WTC11 (cell line): ENCODE measurements around the gene STKLD1. TPM values are rescaled to one million over a fixed set of nuclear protein-coding genes. Genes with fewer than 3 reads are reported as not detected.

Experiments
- ATAC-seq: fragments of 200-7000 bp; cut with Tn5 transposase; 2 replicates; pipeline ENCODE4 v1.10.0; 2021; ENCODE audit warnings: mild to moderate bottlenecking, moderate library complexity
- Bru-seq: library from RNA; stranded (reverse); fragments of 400-500 nt; gene quantifications from one replicate; lab custom pipeline; 2021; lab: Mats Ljungman, UMichigan
- CTCF ChIA-PET: fragments of 300-600 bp; sonication (Branson Sonifier 250); formaldehyde crosslinking; loops from one replicate; lab custom pipeline; 2021; ENCODE audit warnings: antibody characterized with exemption; lab: Charles Lee
- POLR2A ChIA-PET: fragments of 350-600 bp; sonication (Branson Sonifier 250); formaldehyde crosslinking; loops from one replicate; lab custom pipeline; 2021; ENCODE audit warnings: antibody characterized with exemption; lab: Charles Lee
- DNase-seq: peaks from one replicate; pipeline ENCODE4 v3.0.0; 2021; ENCODE audit warnings: low spot score
- H3K27ac Mint-ChIP-seq: 2 replicates; pipeline ENCODE4 v1.8.0; 2021; ENCODE audit warnings: mixed read lengths
- H3K27me3 Mint-ChIP-seq: 2 replicates; pipeline ENCODE4 v1.8.0; 2021; ENCODE audit warnings: low read depth, mild to moderate bottlenecking, moderate library complexity, mixed read lengths
- H3K36me3 Mint-ChIP-seq: 2 replicates; pipeline ENCODE4 v1.8.0; 2021; ENCODE audit warnings: mixed read lengths
- H3K4me1 Mint-ChIP-seq: 2 replicates; pipeline ENCODE4 v1.8.0; 2022; ENCODE audit warnings: mixed read lengths
- H3K4me3 Mint-ChIP-seq: 2 replicates; pipeline ENCODE4 v1.8.0; 2021; ENCODE audit warnings: mild to moderate bottlenecking, moderate library complexity, mixed read lengths
- H3K9me3 Mint-ChIP-seq: 2 replicates; pipeline ENCODE4 v1.8.0; 2021; ENCODE audit warnings: mixed read lengths
- ATF1 ChIP-seq: sonication (generic); formaldehyde crosslinking; IDR thresholded peaks from 2 replicates; pipeline ENCODE4 v1.8.1; 2023; ENCODE audit warnings: mild to moderate bottlenecking, moderate library complexity, missing genetic modification reagents
- ELF4 ChIP-seq: sonication (generic); formaldehyde crosslinking; IDR thresholded peaks from 2 replicates; pipeline ENCODE4 v1.8.1; 2022; ENCODE audit warnings: low read depth, mild to moderate bottlenecking, moderate library complexity, missing genetic modification reagents
- ETV6 ChIP-seq: sonication (generic); formaldehyde crosslinking; IDR thresholded peaks from 2 replicates; pipeline ENCODE4 v1.8.1; 2022; ENCODE audit warnings: mild to moderate bottlenecking, missing genetic modification reagents
- GRHL2 ChIP-seq: fragments of 250-450 bp; sonication (Bioruptor Pico); IDR thresholded peaks from 2 replicates; pipeline ENCODE4 v1.8.0; 2022; ENCODE audit warnings: mild to moderate bottlenecking, moderate library complexity; ENCODE audit not compliant: insufficient replicate concordance, severe bottlenecking
- GTF2I ChIP-seq: fragments of 250-450 bp; sonication (Bioruptor Pico); conservative IDR thresholded peaks from 2 replicates; pipeline ENCODE4 v1.4.0; 2021; ENCODE audit warnings: mild to moderate bottlenecking
- IRF2 ChIP-seq: sonication (generic); formaldehyde crosslinking; IDR thresholded peaks from 2 replicates; pipeline ENCODE4 v1.8.0; 2022; ENCODE audit warnings: low read depth, missing genetic modification reagents, borderline replicate concordance
- NR3C1 ChIP-seq: sonication (generic); formaldehyde crosslinking; conservative IDR thresholded peaks from 2 replicates; pipeline ENCODE4 v1.8.1; 2023; ENCODE audit warnings: low read depth, mild to moderate bottlenecking, missing genetic modification reagents
- OVOL2 ChIP-seq: fragments of 250-450 bp; sonication (Bioruptor Pico); IDR thresholded peaks from 2 replicates; pipeline ENCODE4 v1.9.0; 2021; ENCODE audit warnings: mild to moderate bottlenecking, borderline replicate concordance
- PRRX2 ChIP-seq: fragments of 250-450 bp; sonication (Bioruptor Pico); IDR thresholded peaks from 2 replicates; pipeline ENCODE4 v1.8.0; 2021; ENCODE audit warnings: mild to moderate bottlenecking
- RELA ChIP-seq: sonication (generic); formaldehyde crosslinking; IDR thresholded peaks from 2 replicates; pipeline ENCODE4 v1.8.1; 2022; ENCODE audit warnings: missing genetic modification reagents, mild to moderate bottlenecking, borderline replicate concordance
- RORB ChIP-seq: fragments of 250-450 bp; sonication (Bioruptor Pico); IDR thresholded peaks from 2 replicates; pipeline ENCODE4 v1.9.0; 2021; ENCODE audit warnings: mild to moderate bottlenecking
- TEAD1 ChIP-seq: sonication (generic); formaldehyde crosslinking; IDR thresholded peaks from 2 replicates; pipeline ENCODE4 v1.8.0; 2022; ENCODE audit warnings: mild to moderate bottlenecking, missing genetic modification reagents
- ZNF138 ChIP-seq: sonication (generic); formaldehyde crosslinking; conservative IDR thresholded peaks from 2 replicates; pipeline ENCODE4 v1.8.1; 2022; ENCODE audit warnings: mild to moderate bottlenecking, moderate library complexity, missing genetic modification reagents
- ZNF219 ChIP-seq: sonication (generic); formaldehyde crosslinking; IDR thresholded peaks from 2 replicates; pipeline ENCODE4 v1.8.0; 2023; ENCODE audit warnings: missing genetic modification reagents, mild to moderate bottlenecking, borderline replicate concordance
- ZNF232 ChIP-seq: sonication (generic); formaldehyde crosslinking; IDR thresholded peaks from 2 replicates; pipeline ENCODE4 v1.8.0; 2022; ENCODE audit warnings: mild to moderate bottlenecking, missing genetic modification reagents
- long read RNA-seq, 3 experiments: library from RNA in 1 of 3; library from capped mRNA in 1 of 3; library from polyadenylated mRNA in 1 of 3; unstranded in 2 of 3; stranded (forward) in 1 of 3; transcript quantifications; one replicate each; pipeline ENCODE4 v2.0.0, GENCODE V29; 2021
- total RNA-seq: library from RNA; stranded (reverse); gene quantifications from 3 replicates; pipeline ENCODE4 v1.2.3, GENCODE V29; 2021
- TF ChIP-seq, protein P1 (sequence below): fragments of 250-450 bp; sonication (Bioruptor Pico); IDR thresholded peaks from 2 replicates; pipeline ENCODE4 v2.1.2; 2022; ENCODE audit warnings: mild to moderate bottlenecking, moderate library complexity
- TF ChIP-seq, protein P2 (sequence below): sonication (generic); formaldehyde crosslinking; IDR thresholded peaks from 2 replicates; pipeline ENCODE4 v1.8.1; 2023; ENCODE audit warnings: mild to moderate bottlenecking, missing genetic modification reagents, moderate library complexity
- TF ChIP-seq, protein P3 (sequence below): sonication (generic); formaldehyde crosslinking; IDR thresholded peaks from 2 replicates; pipeline ENCODE4 v1.8.1; 2022; ENCODE audit warnings: low read depth, mild to moderate bottlenecking, moderate library complexity, missing genetic modification reagents, borderline replicate concordance
- TF ChIP-seq, protein P4 (sequence below): sonication (generic); formaldehyde crosslinking; IDR thresholded peaks from 2 replicates; pipeline ENCODE4 v1.8.1; 2022; ENCODE audit warnings: low read depth, missing genetic modification reagents, borderline replicate concordance
- TF ChIP-seq, protein P5 (sequence below): sonication (generic); formaldehyde crosslinking; IDR thresholded peaks from 2 replicates; pipeline ENCODE4 v1.8.0; 2023; ENCODE audit warnings: mild to moderate bottlenecking, missing genetic modification reagents
- TF ChIP-seq, protein P6 (sequence below): sonication (generic); formaldehyde crosslinking; IDR thresholded peaks from 2 replicates; pipeline ENCODE4 v1.8.0; 2023; ENCODE audit warnings: missing genetic modification reagents
- TF ChIP-seq, protein P7 (sequence below): sonication (generic); formaldehyde crosslinking; IDR thresholded peaks from 2 replicates; pipeline ENCODE4 v1.8.1; 2023; ENCODE audit warnings: mild to moderate bottlenecking, moderate library complexity, missing genetic modification reagents
- TF ChIP-seq, protein P8 (sequence below): fragments of 250-450 bp; sonication (Bioruptor Pico); IDR thresholded peaks from 2 replicates; pipeline ENCODE4 v1.8.0; 2021; ENCODE audit warnings: mild to moderate bottlenecking

Gene STKLD1
- total RNA-seq (0.94 to 1.6 TPM (median 0.98 TPM) in 3 replicates), Bru-seq, nascent RNA (percentile 19 among the genes with signal in this experiment)
- long read RNA-seq, experiment 1, partial matches to known transcripts, result 0 of 2 reads
- long read RNA-seq, experiment 1, other reads (novel, unspliced or antisense), result 2 of 2 reads
- long read RNA-seq, experiment 2, partial matches to known transcripts, result 1 of 1 reads
- long read RNA-seq, experiment 2, other reads (novel, unspliced or antisense), result 0 of 1 reads
- long read RNA-seq, experiment 3, result 0 reads

DNA sequence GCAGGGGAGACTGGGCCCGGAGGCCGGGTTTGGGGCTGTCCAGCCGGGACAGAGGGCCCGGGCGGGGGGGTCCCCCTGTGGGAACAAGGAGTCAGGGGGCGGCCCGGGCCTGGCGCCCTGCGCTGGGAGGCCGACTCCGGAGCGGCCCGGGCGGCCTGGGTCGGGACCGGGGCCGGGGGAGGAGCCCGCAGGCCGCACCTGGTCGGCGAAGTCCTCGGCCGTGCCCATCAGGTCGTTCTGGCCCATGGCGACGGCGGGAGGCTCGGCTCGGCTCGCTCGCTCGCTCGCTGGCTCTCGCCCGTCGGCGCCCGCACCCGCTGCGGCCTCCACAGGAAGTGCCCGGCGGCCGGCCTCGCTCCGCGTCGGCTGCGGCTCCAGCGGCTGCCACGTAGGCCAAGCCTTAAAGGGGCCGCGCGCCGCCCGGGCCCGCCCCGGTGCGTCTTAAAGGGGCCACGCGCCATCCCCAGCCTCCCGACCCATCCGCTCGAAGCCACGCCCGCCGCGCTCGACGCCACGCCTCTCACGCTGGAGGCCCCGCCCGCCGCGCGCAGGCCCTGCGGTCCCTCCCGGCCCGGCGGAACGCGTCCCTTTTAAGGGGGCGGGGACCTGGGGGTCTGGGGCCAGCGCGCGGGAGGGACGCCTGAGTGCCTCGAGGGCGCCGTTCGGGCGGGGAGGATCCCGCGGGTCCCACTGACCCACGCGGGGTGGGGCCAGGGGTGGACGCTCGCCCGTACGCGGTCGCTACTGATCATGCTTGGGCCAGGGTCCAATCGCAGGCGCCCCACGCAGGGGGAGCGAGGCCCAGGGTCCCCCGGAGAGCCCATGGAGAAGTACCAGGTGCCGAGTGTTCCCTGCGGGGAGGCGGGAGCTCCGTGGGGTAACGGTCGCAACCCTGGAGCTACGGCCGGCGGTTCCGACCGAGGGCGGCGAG, at the start of gene STKLD1, which contains the start of gene SURF4:
TSS of gene STKLD1 (plus strand) at position 643 of the 931 bp plus-strand sequence. CDS start at position 751, 108 bp downstream.
TSS of gene SURF4 (minus strand) at position 337 of the 931 bp plus-strand sequence. CDS start at position 246, 91 bp downstream.
- CTCF ChIA-PET, result interaction anchor here (0.9 to 2.3 kb wide), 4 partner anchors 28 to 111 kb away, joined by 3 to 11 read pairs (median 3); partner anchors contain the start of genes ADAMTS13, MED22 and RPL7A
- peak within 1 kb of the TSS; percentile 98 for H3K4me3 Mint-ChIP-seq
- H3K9me3 Mint-ChIP-seq, result peaks cover 4% of the 10 kb centered on the region
- DNase-seq (peak; percentile 96), ATAC-seq (peak; percentile 92)
- peaks cover 18% of the 10 kb centered on the region for H3K36me3 Mint-ChIP-seq
- POLR2A ChIA-PET, result interaction anchor here (0.7 to 1.0 kb wide), 2 partner anchors 28 to 66 kb away, joined by 3 read pairs; partner anchors contain the start of genes MED22 and RPL7A
- peak within 1 kb of the TSS; percentile 96 for H3K27ac Mint-ChIP-seq
- H3K27me3 Mint-ChIP-seq, result peaks cover 30% of the 10 kb centered on the region
- peaks cover 17% of the 10 kb centered on the region for H3K4me1 Mint-ChIP-seq
- TF ChIP-seq ELF4 (CRISPR knock-in tag) (peak; percentile 74; the same call in 1 of the 2 replicates), TEAD1 (CRISPR knock-in tag) (no peak), ETV6 (peak; percentile 89), ATF1 (CRISPR knock-in tag) (no peak), OVOL2 (CRISPR knock-in tag) (no peak), RORB (CRISPR knock-in tag) (no peak), NR3C1 (0 out of 2 replicates have a peak, but pooled peaks have one; percentile 70), ZNF232 (CRISPR knock-in tag) (peak; percentile 26), PRRX2 (CRISPR knock-in tag) (no peak), RELA (CRISPR knock-in tag) (peak; percentile 83), GTF2I (CRISPR knock-in tag) (no peak), ZNF219 (CRISPR knock-in tag) (no peak), IRF2 (CRISPR knock-in tag) (0 out of 2 replicates have a peak, but pooled peaks have one; percentile 79), ZNF138 (CRISPR knock-in tag) (peak; percentile 73), GRHL2 (CRISPR knock-in tag) (no peak)
- TF ChIP-seq, protein P1, sequence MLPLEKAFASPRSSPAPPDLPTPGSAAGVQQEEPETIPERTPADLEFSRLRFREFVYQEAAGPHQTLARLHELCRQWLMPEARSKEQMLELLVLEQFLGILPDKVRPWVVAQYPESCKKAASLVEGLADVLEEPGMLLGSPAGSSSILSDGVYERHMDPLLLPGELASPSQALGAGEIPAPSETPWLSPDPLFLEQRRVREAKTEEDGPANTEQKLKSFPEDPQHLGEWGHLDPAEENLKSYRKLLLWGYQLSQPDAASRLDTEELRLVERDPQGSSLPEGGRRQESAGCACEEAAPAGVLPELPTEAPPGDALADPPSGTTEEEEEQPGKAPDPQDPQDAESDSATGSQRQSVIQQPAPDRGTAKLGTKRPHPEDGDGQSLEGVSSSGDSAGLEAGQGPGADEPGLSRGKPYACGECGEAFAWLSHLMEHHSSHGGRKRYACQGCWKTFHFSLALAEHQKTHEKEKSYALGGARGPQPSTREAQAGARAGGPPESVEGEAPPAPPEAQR (CRISPR knock-in tag), result no peak
- TF ChIP-seq, protein P2, sequence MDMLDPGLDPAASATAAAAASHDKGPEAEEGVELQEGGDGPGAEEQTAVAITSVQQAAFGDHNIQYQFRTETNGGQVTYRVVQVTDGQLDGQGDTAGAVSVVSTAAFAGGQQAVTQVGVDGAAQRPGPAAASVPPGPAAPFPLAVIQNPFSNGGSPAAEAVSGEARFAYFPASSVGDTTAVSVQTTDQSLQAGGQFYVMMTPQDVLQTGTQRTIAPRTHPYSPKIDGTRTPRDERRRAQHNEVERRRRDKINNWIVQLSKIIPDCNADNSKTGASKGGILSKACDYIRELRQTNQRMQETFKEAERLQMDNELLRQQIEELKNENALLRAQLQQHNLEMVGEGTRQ (CRISPR knock-in tag), result peak; percentile 52; the same call in 1 of the 2 replicates
- TF ChIP-seq, protein P3, sequence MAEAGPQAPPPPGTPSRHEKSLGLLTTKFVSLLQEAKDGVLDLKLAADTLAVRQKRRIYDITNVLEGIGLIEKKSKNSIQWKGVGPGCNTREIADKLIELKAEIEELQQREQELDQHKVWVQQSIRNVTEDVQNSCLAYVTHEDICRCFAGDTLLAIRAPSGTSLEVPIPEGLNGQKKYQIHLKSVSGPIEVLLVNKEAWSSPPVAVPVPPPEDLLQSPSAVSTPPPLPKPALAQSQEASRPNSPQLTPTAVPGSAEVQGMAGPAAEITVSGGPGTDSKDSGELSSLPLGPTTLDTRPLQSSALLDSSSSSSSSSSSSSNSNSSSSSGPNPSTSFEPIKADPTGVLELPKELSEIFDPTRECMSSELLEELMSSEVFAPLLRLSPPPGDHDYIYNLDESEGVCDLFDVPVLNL (CRISPR knock-in tag), result no peak
- TF ChIP-seq, protein P4, sequence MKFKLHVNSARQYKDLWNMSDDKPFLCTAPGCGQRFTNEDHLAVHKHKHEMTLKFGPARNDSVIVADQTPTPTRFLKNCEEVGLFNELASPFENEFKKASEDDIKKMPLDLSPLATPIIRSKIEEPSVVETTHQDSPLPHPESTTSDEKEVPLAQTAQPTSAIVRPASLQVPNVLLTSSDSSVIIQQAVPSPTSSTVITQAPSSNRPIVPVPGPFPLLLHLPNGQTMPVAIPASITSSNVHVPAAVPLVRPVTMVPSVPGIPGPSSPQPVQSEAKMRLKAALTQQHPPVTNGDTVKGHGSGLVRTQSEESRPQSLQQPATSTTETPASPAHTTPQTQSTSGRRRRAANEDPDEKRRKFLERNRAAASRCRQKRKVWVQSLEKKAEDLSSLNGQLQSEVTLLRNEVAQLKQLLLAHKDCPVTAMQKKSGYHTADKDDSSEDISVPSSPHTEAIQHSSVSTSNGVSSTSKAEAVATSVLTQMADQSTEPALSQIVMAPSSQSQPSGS, result peak; percentile 72
- TF ChIP-seq, protein P5, sequence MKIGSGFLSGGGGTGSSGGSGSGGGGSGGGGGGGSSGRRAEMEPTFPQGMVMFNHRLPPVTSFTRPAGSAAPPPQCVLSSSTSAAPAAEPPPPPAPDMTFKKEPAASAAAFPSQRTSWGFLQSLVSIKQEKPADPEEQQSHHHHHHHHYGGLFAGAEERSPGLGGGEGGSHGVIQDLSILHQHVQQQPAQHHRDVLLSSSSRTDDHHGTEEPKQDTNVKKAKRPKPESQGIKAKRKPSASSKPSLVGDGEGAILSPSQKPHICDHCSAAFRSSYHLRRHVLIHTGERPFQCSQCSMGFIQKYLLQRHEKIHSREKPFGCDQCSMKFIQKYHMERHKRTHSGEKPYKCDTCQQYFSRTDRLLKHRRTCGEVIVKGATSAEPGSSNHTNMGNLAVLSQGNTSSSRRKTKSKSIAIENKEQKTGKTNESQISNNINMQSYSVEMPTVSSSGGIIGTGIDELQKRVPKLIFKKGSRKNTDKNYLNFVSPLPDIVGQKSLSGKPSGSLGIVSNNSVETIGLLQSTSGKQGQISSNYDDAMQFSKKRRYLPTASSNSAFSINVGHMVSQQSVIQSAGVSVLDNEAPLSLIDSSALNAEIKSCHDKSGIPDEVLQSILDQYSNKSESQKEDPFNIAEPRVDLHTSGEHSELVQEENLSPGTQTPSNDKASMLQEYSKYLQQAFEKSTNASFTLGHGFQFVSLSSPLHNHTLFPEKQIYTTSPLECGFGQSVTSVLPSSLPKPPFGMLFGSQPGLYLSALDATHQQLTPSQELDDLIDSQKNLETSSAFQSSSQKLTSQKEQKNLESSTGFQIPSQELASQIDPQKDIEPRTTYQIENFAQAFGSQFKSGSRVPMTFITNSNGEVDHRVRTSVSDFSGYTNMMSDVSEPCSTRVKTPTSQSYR (CRISPR knock-in tag), result 0 out of 2 replicates have a peak, but pooled peaks have one; percentile 15
- TF ChIP-seq, protein P6, sequence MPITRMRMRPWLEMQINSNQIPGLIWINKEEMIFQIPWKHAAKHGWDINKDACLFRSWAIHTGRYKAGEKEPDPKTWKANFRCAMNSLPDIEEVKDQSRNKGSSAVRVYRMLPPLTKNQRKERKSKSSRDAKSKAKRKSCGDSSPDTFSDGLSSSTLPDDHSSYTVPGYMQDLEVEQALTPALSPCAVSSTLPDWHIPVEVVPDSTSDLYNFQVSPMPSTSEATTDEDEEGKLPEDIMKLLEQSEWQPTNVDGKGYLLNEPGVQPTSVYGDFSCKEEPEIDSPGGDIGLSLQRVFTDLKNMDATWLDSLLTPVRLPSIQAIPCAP (CRISPR knock-in tag), result peak; percentile 77; the same call in 1 of the 2 replicates
- TF ChIP-seq, protein P7, sequence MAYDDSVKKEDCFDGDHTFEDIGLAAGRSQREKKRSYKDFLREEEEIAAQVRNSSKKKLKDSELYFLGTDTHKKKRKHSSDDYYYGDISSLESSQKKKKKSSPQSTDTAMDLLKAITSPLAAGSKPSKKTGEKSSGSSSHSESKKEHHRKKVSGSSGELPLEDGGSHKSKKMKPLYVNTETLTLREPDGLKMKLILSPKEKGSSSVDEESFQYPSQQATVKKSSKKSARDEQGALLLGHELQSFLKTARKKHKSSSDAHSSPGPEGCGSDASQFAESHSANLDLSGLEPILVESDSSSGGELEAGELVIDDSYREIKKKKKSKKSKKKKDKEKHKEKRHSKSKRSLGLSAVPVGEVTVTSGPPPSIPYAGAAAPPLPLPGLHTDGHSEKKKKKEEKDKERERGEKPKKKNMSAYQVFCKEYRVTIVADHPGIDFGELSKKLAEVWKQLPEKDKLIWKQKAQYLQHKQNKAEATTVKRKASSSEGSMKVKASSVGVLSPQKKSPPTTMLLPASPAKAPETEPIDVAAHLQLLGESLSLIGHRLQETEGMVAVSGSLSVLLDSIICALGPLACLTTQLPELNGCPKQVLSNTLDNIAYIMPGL (CRISPR knock-in tag), result 0 out of 2 replicates have a peak, but pooled peaks have one; percentile 50
- TF ChIP-seq, protein P8, sequence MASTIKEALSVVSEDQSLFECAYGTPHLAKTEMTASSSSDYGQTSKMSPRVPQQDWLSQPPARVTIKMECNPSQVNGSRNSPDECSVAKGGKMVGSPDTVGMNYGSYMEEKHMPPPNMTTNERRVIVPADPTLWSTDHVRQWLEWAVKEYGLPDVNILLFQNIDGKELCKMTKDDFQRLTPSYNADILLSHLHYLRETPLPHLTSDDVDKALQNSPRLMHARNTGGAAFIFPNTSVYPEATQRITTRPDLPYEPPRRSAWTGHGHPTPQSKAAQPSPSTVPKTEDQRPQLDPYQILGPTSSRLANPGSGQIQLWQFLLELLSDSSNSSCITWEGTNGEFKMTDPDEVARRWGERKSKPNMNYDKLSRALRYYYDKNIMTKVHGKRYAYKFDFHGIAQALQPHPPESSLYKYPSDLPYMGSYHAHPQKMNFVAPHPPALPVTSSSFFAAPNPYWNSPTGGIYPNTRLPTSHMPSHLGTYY (CRISPR knock-in tag), result no peak
